AG20443 (cell line): ENCODE results near the gene ATP23.

Experiments
- DNase-seq: peaks from one replicate; pipeline ENCODE4 v3.0.0; 2012; ENCODE audit warnings: low spot score, mixed read lengths

Gene ATP23

GRCh38 chr12:57941165-57941894, at the start of gene ATP23:
Gene ATP23 (plus strand): TSS chr12:57941567. CDS start chr12:57941702, 135 bp downstream.
- DNase-seq: peak; percentile 98

DNA sequence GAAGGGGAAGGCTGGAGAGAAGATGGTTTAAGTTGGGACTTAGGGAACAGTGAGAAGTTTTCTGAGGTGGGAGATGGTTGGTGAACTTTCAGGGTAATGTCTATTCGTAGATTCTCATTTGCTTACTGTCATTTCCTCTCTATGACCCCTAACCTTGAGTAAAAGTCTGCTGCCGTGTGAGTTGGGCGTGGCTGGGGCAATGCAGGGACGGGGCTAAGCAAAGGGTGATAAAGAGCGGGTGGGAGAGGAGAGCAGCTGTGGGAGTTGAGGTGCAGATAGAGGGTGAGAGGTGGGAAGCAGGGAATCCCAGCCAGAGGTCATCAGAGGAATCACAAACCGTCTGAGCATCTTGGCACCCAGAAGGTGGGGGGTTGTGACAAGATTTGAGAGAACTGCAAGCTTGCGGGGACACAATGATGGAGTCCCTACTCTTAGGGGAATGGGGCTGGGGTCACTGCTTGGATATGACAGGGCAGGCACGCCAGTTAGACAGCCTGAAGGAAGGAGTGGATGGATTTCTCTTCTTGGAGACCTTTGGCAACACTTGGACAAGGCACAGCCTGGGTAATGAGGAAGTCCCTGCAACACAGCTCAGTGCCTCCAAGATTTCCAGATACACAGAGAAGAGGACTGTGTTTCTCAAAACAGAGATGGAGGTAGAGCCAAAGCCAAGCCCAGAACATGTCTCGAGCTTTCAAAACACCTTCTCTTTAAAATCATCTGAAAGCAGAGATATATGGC, 49.0 kb upstream of the ATP23 start:
- DNase-seq: no peak

DNA sequence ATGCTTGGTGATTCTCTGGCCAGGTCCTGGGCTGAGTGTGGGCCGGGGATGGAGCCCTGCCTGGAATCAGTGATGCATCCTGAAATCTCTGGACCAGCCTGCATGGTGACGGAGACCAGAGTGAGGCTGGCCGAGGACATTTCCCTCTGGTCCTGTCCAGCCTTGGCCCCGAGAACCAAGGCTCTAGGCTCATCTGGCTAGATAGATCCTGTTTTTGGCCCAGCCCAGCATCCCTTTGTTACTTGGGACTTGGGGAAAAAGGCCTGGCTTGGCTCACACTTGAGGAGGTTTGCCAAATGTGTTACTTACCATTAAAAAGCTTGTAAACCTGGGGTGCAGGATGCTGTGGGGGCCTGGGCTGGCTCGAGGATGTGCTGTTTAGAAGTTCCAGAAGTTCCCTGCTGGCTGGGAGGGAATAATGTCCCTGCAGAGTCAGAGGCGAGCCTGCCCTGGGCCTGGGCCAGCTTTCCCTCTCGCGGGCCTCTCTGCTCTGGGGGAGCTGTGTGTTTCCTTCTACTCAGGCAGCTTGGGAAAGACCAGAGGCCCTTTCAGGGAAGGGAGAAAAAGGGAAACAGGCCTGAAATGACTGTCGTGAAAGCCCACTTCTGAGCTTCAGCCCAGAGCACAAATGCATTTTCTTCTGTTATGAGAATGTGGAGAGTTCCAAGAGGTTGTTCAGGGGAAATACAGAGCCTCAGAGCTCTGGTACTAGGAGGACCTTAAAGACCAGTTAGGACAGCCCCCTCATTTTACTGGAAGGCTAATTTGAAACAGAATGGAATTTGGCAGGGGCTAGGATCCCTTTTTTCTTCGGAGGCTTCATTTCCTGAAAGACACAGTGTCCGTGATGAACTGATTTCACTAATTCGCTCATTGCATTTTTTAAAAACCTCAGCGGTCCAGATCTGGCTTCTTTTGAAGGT, 47.7 kb upstream of the ATP23 start:
- DNase-seq: peak; percentile 79

- DNase-seq: no peak
Measured at GRCh38 chr12:57894399-57895292, 46.7 kb upstream of the ATP23 start.

GRCh38 chr12:57895389-57896114, 45.8 kb upstream of the ATP23 start:
- no peak for DNase-seq

DNA sequence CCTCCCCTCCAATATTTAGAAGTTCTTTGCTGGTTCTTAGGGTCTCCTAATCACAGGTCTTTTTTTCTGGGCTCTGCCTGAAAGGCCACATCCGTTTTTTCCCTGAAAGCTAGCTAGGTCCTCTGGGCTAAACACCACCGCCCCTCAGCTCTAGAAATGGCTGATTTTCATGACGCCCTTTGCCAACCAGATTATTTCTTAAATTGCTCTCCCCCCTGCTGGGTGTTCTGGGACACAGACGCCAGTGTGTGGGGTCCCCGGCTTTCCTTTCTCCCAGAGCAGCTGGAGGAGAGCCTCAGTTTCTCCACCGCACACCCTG, 45.3 kb upstream of the ATP23 start:
- no peak for DNase-seq

DNA sequence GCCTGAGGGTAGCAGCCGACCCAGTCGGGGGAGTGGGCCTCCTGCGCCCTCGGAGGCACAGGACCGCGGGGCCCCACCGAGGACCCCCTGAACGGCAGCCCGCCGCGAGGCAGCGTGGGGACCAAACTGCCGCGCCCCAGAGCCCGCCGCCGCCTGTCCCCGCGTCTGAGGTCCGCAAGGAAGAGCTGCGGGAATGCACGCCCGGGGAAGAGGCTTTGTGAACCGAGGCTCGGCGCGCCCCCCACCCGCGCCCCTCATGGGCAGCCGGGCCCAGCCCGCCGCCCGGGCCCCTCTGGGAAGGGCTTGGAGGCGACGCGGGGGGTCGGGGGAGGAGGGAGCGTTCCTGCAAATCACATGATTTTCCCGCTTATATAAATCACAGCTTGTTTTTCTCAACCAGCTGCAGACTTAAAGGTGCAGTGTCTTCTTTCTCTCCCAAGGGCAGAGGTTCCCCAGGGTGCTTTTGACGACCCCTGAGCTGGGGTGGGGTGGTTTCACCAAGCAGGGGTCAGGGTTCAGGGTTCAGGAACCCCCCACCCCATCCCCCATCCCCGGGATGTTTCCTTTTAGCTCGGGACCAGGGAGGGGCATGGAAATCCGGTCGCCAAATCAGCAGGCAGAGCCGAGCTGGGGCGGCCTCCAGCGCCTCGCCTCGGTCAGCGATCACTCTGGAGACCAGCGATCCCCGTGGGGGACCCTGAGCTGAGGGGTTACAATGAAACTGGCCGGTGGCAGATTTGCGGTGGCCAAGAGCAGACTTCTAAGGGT, 44.7 kb upstream of the ATP23 start:
- peak; percentile 79 for DNase-seq

DNA sequence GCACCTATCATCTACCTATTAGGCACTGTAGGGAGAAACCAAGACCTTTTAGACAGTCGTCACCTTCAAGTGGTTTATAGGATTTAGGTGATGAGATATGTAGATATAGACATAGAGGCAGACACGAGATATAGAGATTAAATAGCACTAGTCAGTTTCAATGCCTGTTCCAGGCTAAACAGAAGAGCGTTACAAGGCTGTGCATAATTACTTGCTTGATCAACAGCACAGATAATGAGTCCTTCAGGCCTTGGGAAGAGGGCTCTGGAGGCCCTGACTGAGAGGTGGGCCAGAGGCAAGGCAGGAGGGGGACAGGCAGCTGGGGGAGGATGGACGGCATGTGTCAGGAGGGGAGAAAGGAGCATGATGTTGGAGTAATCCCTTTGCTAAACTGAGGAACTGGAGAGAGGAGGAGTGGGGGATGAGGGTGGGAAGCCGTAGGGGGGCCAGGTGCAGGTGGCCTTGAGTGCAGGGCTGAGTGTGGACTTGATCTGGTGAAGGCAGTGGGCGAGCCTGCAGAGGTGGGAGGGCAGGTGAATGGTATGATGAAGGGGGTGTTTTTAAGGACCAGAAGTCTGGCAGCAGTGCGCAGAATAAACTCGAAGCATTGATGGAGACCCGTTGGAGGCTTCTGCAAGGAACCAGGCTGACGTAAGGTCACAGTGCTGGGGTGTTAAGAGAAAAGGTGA, 43.9 kb upstream of the ATP23 start:
- no peak for DNase-seq

DNA sequence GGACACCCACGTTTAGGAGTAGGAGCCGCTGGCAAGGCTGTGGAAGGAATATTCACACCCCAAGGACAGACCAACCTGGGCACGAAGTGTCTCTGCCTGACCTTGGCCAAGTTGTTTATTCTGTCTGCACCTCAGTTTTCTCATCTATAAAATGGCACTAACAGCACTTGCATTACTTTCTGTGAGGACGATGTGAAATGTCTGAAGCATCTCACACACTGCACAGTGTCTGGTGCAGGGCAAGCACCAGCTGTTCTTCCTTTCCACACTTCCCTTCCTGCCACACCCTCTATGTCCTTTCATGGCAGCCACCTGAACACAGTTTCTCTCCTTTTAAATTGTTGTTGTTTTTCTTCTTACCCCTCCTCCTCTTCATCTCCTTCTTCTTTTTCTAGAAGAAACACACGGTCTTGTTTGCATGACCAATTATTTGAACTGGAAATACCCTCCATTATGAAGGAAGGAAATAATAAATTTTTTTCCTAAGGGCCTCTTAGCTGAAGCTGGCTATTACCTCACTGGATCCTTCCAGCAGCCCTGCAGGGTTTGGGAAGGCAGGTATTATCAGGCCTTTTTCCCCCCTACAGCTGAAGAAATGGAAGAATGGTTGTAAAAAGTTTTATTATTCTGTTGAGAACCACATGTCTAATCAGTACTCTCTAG, 42.9 kb upstream of the ATP23 start:
- DNase-seq: no peak

DNA sequence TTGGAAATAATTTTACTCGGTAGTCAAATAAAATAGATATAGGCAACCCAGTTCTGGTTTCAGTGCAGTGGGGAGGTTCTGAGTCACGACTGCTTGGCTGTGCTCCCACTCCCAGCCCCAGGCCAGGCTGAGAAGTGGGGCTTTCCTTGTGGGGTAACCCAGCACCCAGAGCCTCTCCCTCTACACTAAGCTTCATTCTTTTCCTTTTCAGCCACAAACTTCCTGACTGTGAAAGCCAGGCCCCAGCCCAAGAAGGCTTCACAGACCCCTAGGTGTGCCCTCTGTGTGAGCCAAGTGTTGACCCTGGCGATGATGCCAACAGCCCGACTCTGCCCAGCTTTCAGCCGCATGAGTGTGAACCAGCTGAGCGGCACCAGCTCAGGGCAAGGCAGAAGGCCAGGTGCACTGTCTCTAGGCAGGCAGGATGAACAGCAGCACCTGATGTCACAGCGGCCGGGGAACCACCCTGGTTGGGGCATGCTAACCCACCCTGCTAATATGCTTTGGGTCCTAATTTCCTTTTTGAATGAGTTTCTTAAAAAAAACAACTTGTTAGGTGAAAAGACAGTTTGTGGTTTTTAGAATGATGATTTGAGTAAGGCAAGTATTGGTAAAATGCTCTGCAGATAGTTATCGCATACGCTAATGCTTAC, 42.2 kb upstream of the ATP23 start:
- DNase-seq: peak; percentile 54

- no peak for DNase-seq
Measured at GRCh38 chr12:57902478-57902969, 38.8 kb upstream of the ATP23 start.

- DNase-seq: no peak
Measured at GRCh38 chr12:57904426-57904825, 36.9 kb upstream of the ATP23 start.

DNA sequence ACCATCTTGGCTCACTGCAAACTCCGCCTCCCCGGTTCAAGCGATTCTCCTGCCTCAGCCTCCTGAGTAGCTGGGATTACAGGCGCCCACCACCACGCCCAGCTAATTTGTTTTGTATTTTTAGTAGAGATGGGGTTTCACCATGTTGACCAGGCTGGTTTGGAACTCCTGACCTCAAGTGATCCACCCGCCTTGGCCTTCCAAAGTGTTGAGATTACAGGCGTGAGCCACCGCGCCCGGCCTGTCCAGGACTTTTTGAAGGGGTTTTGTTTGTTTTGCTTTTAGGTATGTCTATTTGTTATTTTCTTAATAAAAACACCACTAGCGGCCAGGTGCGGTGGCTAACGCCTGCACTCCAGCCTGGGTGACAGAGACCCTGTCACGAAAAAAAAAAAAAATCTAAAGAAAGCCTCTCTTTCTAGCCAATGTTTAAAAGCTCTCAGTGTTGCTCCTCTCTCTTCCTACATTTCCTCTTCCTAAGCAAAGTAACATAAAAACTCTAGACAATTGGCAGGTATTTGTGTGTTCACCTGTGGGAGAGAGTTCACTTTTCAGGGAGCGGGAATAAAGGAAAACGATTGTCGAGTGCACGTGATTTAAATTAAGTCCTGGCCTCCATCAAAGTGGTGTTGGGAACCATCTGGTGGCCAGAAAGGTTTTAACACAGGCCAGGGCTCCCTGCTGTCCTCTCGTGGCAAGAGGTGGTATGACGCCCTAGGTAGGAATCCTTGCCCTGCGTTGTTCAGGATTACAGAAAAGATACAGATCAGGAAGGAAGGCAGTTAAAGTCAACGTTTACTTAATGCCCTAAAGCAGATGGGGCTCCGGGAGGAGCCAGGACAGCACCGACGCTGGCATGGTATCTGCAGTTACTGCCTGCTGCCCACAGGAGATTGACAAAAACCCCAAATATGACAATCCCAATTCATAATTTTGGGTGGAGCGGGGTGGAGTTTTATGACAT, 36.2 kb upstream of the ATP23 start:
- DNase-seq: peak; percentile 88

- no peak for DNase-seq
Measured at GRCh38 chr12:57905812-57906475, 35.4 kb upstream of the ATP23 start.

DNA sequence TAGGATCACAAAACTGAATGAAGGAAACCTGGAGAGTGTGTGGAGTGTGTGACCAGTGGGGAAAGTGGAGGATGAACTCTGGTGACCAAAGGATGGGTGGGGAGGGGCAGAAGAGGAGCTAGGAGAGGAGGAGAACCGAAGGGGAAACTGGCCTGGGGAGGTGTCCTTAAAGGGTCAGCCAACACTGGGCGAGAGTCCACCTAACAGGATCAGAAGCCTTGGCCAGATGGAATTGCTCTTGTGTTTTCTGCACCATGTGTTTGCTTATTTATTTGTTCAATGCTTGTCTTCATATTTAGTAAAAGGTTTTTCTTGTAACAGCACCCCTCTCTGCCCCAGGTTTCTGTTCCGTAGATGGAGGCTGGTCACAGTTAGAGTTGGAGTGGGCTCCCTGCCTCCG, 34.5 kb upstream of the ATP23 start:
- no peak for DNase-seq

DNA sequence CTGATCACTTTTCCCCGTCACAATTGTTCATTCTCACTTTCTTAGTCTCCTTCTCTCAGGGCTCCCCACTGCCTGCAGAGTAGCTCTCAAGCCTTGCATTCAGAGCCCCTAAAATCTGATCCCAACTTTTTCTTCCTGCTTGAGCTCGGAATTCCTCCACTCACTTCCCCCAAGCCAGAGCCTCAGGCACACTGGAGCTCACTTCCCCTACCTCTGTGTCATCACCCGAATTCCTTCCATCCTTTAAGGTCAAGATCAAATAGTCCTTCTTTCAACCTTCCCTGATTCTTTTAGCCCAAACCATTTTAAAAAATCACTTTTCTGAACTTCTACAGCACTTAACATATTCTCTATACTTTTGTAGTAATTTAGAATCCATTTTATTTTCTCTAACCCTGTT, 34.1 kb upstream of the ATP23 start:
- no peak for DNase-seq

GRCh38 chr12:57908511-57908910, 32.9 kb upstream of the ATP23 start:
- no peak for DNase-seq
